GM21737 (cell line): ENCODE measurements around the gene CAMK1.

ENCODE experiments used
- ATAC-seq: cut with Tn5 transposase; IDR thresholded peaks from one replicate; pipeline ENCODE4 v1.9.1; 2021; ENCODE audit warnings: mild to moderate bottlenecking, moderate library complexity; ENCODE audit not compliant: unreplicated experiment

CAMK1 gene

GRCh38 chr3:9743548-9743947, 26.2 kb downstream of the CAMK1 start:
- no peak for ATAC-seq

DNA sequence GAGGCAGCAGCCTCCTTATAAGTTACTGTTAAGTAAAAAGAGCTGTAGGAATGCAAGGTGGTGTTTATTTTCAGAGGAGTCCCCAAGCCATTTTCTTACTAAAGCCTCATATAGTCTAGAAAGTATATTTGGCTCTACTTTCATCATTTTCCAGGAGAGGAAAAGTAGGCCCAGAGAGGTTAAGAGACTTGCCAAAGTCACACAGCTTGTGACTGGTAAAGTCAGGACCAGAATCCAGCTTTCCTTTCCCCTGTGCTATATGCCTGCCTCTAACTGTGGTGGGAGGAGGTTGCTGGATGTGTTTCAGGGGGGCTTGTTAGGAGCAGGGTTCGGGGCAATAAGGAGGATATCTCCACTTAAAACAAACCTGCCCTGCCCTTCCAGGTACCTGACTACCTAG, 27.2 kb downstream of the CAMK1 start:
- no peak for ATAC-seq

DNA sequence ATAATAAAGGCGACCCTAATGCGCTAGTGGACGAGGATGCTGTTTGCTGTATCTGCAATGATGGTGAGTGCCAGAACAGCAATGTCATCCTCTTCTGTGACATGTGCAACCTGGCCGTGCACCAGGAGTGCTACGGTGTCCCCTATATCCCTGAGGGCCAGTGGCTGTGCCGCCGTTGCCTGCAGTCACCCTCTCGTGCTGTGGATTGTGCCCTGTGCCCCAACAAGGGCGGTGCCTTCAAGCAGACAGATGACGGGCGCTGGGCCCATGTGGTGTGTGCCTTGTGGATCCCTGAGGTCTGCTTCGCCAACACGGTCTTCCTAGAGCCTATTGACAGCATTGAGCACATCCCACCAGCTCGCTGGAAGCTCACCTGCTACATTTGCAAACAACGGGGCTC, 30.6 kb downstream of the CAMK1 start:
- ATAC-seq = no peak

DNA sequence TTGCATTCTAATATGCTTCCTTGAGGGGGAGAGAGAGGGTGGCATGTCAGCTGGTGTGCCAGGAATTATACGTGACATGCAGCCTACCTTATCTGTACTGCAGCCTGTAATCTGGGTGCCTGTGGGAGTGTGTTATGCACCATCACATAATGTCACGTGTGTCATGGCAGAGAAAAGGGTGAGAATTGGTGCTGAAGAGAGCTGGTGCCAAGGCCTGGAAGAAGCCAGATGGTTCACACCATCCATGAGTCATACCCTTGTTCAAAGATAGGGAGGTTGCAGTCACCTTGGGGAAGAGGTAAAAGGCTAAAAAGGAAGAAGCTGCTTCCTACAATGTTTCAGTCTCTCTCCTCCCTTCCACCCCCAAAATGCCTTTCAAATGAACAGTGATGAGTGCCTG, 32.9 kb downstream of the CAMK1 start:
- no peak for ATAC-seq

DNA sequence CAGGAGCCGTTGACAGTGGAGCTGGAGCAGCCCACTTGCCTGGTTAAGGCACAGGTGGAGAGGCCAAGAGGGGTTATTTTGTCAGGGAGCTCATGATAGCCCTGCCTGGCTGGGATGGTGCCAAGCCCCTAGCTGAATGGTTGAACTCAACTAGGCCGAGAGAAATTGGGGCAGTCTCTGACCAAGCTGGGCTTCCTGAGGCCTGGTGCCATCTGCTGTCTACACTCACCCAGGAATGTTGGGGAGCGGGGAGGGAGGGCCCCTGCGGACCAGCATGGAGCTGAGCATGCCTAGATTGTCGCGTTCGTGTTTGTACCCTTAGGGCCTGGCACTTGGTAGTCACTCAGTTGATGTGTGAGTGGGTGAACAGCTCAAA, 37.0 kb downstream of the CAMK1 start:
- no peak for ATAC-seq

GRCh38 chr3:9732080-9732739, 37.5 kb downstream of the CAMK1 start:
- peak; percentile 14 for ATAC-seq

DNA sequence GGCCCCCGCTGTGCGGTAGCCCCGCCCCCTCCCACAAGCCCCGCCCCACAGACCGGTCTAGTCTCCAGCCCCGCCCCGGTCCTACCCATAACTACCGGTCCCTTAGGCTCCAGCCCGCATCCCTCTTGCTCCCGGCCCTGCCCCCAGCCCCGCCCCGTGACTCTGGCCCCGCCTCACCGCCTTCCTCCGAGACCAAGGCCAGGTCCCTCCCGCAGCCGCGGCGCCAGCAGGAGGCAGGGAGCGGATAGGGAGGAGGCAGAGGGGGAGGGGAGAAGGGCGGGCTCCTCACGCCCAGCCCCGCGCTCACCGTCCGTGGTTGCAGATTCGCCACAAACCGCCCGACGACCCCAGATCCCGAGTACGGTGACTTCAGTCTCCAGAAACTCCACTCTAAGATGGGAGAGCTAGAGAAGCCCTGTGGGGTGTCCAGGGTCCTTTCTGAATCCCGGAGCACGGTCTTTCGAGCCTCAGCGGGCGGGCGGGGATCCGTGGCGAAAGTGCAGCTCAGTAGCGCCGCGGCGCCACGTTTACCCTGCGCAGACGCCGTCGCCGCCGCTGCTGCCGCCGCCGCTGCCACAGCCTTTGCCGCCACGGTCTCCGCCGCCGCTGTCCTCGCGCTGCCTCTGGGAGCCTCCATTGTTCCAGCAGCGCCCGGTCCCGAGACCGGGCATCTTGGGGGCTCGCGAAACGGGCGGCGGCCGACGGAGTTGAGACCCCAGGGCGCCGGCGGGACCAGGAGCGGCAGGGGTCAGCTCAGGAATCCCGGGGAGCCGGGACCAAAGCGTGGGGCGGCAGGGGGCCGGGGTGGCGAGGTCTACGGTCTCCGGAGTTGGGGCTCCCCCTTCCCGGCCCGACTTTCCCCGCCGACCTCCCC, 38.3 kb downstream of the CAMK1 start, which contains the start of gene BRPF1:
TSS of gene BRPF1 (plus strand) at position 530 of the 874 bp plus-strand sequence. CDS start 2,406 bp downstream, outside the sequence.
- ATAC-seq = peak; percentile 93

GRCh38 chr3:9730657-9731205, 39.0 kb downstream of the CAMK1 start:
- ATAC-seq = peak; percentile 32

GRCh38 chr3:9729419-9729818, 40.3 kb downstream of the CAMK1 start:
- ATAC-seq = no peak

GRCh38 chr3:9727743-9728142, 42.0 kb downstream of the CAMK1 start:
- ATAC-seq = no peak

DNA sequence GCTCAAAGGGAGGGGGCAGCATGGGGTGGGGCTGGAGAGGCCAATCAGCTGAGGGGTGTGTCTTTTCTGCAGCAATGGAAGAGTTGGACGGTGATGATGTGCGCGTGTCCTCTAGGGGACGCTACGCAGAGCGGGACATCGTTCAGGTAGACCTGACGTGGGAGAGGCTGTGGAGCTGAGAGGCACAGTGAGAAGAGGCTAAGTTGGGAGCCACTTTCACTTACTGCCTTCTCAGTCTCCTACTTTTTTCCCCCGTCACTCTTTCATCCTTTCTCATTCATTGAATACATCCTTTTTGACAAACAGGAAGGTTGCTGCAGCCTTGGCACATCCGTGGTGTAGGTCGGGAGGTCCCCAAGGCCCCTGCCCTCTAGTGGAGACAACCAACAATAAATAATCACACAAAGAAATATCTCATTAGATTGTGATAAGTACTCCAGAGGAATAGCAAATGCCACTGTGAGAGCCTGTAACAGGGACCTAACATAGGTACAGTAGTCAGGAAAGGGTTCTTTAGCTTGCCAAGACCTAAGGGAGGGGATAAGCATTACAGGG, 42.6 kb downstream of the CAMK1 start:
- ATAC-seq = no peak

- ATAC-seq = no peak
These were observed 43.8 kb downstream of the CAMK1 start for GRCh38 chr3:9725775-9726515.

DNA sequence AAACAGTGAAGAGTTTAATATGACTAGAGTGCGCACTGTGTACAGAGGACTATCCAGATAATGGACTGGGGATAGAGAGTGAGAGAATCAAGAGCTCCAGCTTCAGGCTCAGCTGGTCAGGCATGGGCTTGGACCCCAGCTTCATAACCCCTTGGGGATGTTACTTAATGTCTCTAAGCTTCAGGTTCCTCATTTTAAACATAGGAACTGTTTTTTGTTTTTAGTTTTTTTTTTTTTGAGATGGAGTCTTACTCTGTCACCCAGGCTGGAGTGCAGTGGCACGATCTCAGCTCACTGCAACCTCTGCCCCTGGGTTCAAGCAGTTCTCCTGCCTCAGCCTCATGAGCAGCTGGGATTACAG, 48.1 kb downstream of the CAMK1 start:
- ATAC-seq = no peak

DNA sequence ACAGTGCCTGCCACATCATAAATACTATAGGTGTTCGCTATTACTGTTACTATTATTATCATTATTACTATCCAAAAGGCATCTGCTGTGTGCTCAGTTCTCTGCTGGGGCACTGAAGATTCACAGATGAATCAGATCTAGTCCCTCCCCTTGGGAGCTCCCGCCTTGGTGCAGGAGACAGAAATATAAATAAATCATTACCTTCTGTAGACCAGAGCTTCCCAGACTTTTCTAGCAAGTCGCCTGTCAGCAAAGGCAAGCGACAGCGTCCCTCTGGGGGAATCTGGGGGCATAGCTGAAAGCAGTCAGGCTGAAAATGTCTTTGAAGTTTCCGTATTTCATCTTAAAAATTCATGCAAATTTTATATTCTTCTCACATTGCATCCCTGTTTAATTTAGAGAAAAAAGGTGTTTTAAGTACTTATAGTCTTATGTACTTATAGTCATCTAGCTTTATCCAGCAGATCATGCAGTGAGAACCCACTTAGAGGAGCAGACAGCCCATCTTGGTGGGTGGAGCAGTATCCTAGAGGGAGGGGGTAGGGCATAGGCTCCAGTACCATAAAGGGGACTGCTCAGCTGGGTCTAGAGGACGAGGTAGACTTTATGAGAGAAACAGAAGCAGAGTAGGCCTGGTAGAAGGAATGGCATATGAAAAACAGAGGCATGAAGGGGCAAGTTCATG, 48.6 kb downstream of the CAMK1 start:
- ATAC-seq = no peak

DNA sequence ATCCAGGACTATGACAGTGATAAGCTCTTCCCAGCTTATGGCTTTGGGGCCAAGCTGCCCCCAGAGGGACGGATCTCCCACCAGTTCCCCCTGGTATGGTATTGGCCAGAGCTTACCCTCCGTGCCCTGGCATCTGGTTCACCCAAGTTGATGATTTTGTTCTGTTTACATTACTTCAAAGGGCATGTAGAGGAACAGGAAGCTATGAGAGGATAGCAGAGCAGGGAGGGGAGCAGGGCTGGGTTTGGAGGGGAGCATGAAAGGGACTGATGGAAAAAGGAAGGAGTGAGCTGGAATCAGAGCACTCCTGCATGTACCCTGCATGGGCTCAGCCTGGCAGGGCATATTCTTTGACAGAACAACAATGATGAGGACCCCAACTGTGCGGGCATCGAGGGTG, 51.6 kb downstream of the CAMK1 start:
- ATAC-seq = no peak

DNA sequence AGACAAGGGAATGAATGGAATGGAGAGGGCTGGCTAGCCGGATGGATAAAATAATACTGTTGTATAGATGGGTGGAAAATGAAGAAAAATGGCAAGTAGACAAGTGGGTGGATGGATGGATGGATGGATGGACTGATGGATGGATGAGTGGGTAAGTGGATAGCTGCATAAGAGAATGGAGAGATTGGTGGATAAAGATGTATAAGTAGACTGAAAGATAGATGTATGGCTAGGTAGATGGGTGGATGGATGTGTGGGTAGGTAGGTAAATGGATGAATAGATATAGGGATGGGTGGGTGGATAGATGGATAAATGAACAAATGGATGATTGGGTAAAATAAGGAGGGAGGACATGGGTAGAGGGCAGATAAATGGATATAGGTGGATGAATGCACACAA, 52.2 kb downstream of the CAMK1 start:
- no peak for ATAC-seq

DNA sequence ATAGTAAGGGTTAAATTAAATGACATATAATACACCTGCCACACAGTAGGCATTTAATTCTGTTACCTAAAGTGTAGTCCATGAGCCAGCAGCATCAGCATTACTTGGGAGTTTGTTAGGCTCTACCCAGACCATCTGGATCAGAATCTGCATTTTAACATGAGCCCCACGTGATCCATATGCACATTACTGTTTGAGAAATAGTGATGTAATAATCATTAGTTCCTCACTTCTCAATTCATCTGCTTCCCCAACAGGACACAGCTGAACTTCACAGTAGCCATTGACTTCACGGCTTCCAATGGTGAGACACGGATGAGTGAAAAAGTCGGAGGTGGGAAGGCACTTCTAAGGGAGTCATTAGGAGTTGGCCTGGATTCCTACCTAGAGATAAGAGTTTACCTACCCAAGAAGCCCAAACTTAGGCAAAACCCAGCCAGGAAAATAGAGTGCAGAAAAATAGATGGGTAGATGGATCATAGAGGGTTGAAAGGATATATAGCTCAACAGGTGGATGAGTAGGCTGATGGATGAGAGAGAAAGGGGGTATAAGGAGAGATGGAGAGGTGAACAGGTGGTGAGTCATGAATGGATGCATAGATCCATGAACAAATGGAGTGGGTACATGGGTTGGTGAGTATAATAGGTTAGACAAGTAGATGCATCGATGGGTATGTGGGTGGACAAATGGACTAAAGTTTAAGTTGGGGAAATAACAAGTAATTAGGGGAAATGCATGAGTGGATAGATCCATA, 52.8 kb downstream of the CAMK1 start:
- no peak for ATAC-seq

GRCh38 chr3:9715764-9716437, 53.8 kb downstream of the CAMK1 start:
- ATAC-seq = no peak

DNA sequence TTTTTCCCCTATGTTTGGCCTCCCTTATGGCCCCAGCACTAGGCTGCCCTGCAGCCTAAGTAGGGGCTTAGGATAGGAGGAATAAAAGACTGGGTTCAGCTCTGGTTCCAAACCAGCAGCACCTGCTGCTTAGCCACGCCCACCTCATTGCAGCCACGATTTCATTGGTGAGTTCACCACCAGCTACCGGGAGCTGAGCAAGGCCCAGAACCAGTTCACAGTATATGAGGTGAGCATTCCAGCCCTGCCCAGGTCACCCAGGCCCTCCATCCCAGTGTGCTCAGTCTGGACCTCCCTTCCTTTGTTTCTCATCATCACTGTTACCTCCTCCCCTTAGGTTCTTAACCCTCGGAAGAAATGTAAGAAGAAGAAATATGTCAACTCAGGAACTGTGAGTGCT, 54.6 kb downstream of the CAMK1 start:
- ATAC-seq = no peak
